Measurements from ENCODE around the gene ARMC5. TPM values are rescaled to one million over a fixed set of nuclear protein-coding genes. Genes with fewer than 3 reads are reported as not detected.
"Not testable (repeated sequence)": the region's sequence is repeated elsewhere in the genome, so short reads cannot be mapped to it uniquely, and the experiment has no call there.

ARMC5 gene
- total RNA-seq, 1 donor from 2014 or later = 4.2 TPM

- no peak for TF ChIP-seq CTCF (IDR thresholded peaks at IDR 0.05; ENCODE audit: insufficient read depth, low read length, severe bottlenecking)
- no peaks in the 10 kb centered on the region for H3K27me3 ChIP-seq (ENCODE audit: control insufficient read depth, insufficient read depth, low read length)
- H3K36me3 ChIP-seq (ENCODE audit: control insufficient read depth, insufficient read depth, low read length) = no peaks in the 10 kb centered on the region
- FAIRE-seq = no peak
- DNase-seq (ENCODE audit: low read depth) = no peak
- no peak overlapping the region for H3K4me3 ChIP-seq (ENCODE audit: low read depth, low read length)
Measured at GRCh38 chr16:31413943-31414342, 45.4 kb upstream of the ARMC5 start.

DNA sequence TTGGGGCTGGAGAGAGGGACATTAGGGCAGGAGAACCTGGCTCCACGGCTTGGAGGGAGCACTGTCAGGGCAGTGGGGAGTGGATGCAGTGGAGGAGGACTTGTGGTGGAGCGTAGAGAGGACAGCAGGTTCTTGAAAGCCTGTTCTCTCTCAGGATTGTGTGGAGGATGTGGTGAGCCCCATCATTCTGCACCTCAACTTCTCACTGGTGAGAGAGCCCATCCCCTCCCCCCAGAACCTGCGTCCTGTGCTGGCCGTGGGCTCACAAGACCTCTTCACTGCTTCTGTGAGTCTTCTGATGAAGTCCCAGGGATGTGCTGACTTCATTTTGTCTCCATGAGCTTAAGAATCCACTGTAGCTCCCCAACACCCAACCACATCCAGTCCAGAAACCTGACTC lies 44.6 kb upstream of the ARMC5 start:
- no peak for TF ChIP-seq CTCF (IDR thresholded peaks at IDR 0.05; ENCODE audit: insufficient read depth, low read length, severe bottlenecking)
- Histone ChIP-seq H3K36me3 (ENCODE audit: control insufficient read depth, insufficient read depth, low read length) (no peaks in the 10 kb centered on the region), H3K27me3 (ENCODE audit: control insufficient read depth, insufficient read depth, low read length) (no peaks in the 10 kb centered on the region), H3K4me3 (ENCODE audit: low read depth, low read length) (no peak overlapping the region)
- DNase-seq (ENCODE audit: low read depth) = no peak
- FAIRE-seq = no peak

DNA sequence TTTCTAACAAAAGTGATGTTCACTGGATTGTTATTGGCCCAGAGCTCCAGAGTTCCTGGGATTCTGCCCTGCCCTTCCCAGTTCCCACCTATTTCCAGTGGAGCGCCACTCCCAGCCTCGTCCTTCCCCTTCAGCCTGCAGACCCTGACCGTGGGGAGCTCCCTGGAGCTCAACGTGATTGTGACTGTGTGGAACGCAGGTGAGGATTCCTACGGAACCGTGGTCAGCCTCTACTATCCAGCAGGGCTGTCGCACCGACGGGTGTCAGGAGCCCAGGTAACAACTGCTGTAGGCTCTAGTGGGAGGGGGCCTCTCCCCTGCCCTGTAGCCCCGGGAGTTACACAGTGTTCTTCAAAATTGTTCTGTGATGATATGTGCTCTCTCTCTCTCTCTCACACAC lies 42.9 kb upstream of the ARMC5 start:
- no peak for FAIRE-seq
- no peak for DNase-seq (ENCODE audit: low read depth)
- Histone ChIP-seq H3K27me3 (ENCODE audit: control insufficient read depth, insufficient read depth, low read length) (no peaks in the 10 kb centered on the region), H3K36me3 (ENCODE audit: control insufficient read depth, insufficient read depth, low read length) (no peaks in the 10 kb centered on the region), H3K4me3 (ENCODE audit: low read depth, low read length) (no peak overlapping the region)
- no peak for TF ChIP-seq CTCF (IDR thresholded peaks at IDR 0.05; ENCODE audit: insufficient read depth, low read length, severe bottlenecking)

DNA sequence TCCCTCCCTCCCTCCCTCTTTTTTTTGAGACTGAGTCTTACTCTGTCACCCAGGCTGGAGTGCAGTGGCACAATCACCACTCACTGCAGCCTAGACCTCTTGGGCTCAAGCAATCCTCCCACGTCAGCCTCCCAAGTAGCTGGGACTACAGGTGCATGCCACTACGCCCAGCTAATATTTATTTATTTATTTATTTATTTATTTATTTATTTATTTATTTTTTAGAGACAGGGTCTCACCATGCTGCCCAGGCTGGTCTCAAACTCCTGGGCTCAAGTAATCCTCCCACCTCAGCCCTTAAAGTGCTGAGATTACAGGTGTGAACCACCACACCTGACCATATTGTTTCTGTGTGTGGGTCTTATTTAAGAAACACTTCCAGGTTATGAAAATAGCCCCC lies 42.3 kb upstream of the ARMC5 start:
- not testable (repeated sequence) for H3K27me3 ChIP-seq (ENCODE audit: control insufficient read depth, insufficient read depth, low read length); DNase-seq (ENCODE audit: low read depth); H3K4me3 ChIP-seq (ENCODE audit: low read depth, low read length); FAIRE-seq; H3K36me3 ChIP-seq (ENCODE audit: control insufficient read depth, insufficient read depth, low read length)

DNA sequence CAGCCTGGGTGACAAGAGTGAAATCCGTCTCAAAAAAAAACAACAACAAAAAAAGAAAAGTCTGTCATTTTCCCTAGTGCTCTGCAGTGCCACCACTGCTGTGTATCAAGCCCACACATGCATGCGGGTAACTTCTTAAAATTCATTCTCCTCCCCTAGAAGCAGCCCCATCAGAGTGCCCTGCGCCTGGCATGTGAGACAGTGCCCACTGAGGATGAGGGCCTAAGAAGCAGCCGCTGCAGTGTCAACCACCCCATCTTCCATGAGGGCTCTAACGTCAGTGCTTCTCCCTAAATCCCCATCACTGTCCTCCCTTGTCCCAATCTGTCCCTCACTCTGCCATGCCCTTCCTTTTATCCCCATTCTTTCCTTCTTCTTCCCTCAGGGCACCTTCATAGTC lies 41.4 kb upstream of the ARMC5 start:
- DNase-seq (ENCODE audit: low read depth) (no peak), FAIRE-seq (no peak)
- no peaks in the 10 kb centered on the region for H3K36me3 ChIP-seq (ENCODE audit: control insufficient read depth, insufficient read depth, low read length)
- TF ChIP-seq CTCF (IDR thresholded peaks at IDR 0.05; ENCODE audit: insufficient read depth, low read length, severe bottlenecking) = no peak
- no peaks in the 10 kb centered on the region for H3K27me3 ChIP-seq (ENCODE audit: control insufficient read depth, insufficient read depth, low read length)
- no peak overlapping the region for H3K4me3 ChIP-seq (ENCODE audit: low read depth, low read length)

DNA sequence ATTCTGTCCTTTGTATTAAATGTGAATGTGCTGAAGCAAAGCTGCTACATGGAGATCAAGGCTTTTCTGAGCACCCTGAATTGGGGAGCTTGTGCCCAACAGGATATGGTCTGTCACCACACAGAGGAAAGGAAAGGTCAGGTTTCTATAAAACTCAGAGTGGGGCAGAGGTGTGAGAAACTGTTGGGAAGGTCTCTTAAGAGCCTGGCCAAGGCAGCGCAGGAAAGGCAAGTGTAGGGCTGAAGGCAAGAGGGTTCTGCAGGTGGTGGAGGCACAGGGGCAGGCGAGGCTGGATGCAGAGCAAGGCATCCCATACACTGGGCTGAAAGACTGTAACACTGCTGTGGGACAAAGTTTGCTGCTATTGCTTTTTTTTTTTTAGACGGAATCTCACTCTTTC lies 39.3 kb upstream of the ARMC5 start:
- Histone ChIP-seq H3K27me3 (ENCODE audit: control insufficient read depth, insufficient read depth, low read length) (no peaks in the 10 kb centered on the region), H3K36me3 (ENCODE audit: control insufficient read depth, insufficient read depth, low read length) (no peaks in the 10 kb centered on the region), H3K4me3 (ENCODE audit: low read depth, low read length) (no peak overlapping the region)
- no peak for TF ChIP-seq CTCF (IDR thresholded peaks at IDR 0.05; ENCODE audit: insufficient read depth, low read length, severe bottlenecking)
- DNase-seq (ENCODE audit: low read depth) (no peak), FAIRE-seq (no peak)

All from bronchial epithelial cell (primary cell).